K562 (cell line): ENCODE results near the gene FBXL13. TPM values are rescaled to one million over a fixed set of nuclear protein-coding genes. Genes with fewer than 3 reads are reported as not detected.
A peak's percentile ranks its signal among the peaks of the same experiment; 100 is the strongest.

Experiments
- CEBPG ChIP-seq, 3 experiments: fragments of 200-800 bp in 1 of 3; sonication (Bioruptor generic) in 1 of 3; sonication (generic) in 1 of 3; formaldehyde crosslinking in 1 of 3; IDR thresholded peaks in 2 of 3; conservative IDR thresholded peaks in 1 of 3; 2 replicates each; pipeline versions ENCODE4 v1.6.1 to v1.8.0; 2016 to 2022; ENCODE audit warnings: missing compliant biosample characterization in 2 of 3, missing genetic modification characterization in 2 of 3, mild to moderate bottlenecking in 1 of 3, missing genetic modification reagents in 1 of 3
- CSDE1 ChIP-seq, 2 experiments: fragments of 450-650 bp; IDR thresholded peaks; 2 replicates each; pipeline ENCODE4 v1.6.1; 2016; ENCODE audit warnings: mild to moderate bottlenecking in 1 of 2
- DDX20 ChIP-seq: fragments of 450-650 bp; IDR thresholded peaks from 2 replicates; pipeline ENCODE4 v1.6.1; 2016; ENCODE audit warnings: missing genetic modification characterization, low read depth, mild to moderate bottlenecking, missing compliant biosample characterization, moderate library complexity
- E2F8 ChIP-seq: fragments of 450-650 bp; IDR thresholded peaks from 2 replicates; pipeline ENCODE4 v1.7.1; 2018; ENCODE audit warnings: mild to moderate bottlenecking, low read depth; ENCODE audit not compliant: partially characterized antibody
- EP400 ChIP-seq: fragments of 450-650 bp; IDR thresholded peaks from 2 replicates; pipeline ENCODE4 v1.6.1; 2017; ENCODE audit warnings: antibody characterized with exemption, mild to moderate bottlenecking, moderate library complexity
- ETV1 ChIP-seq: fragments of 450-650 bp; conservative IDR thresholded peaks from 2 replicates; pipeline ENCODE4 v1.6.1; 2016; ENCODE audit warnings: missing genetic modification characterization, control low read depth, low read depth, missing compliant biosample characterization
- FOXP4 ChIP-seq: sonication (generic); formaldehyde crosslinking; IDR thresholded peaks from 2 replicates; pipeline ENCODE4 v1.8.0; 2022; ENCODE audit warnings: mild to moderate bottlenecking, missing genetic modification reagents, borderline replicate concordance
- GATAD2B ChIP-seq: fragments of 450-650 bp; IDR thresholded peaks from 2 replicates; pipeline ENCODE4 v1.6.1; 2017; ENCODE audit warnings: mild to moderate bottlenecking, borderline replicate concordance
- HCFC1 ChIP-seq: IDR thresholded peaks from 2 replicates; pipeline ENCODE4 v1.6.1; 2012; ENCODE audit warnings: low read depth, low read length, improper control_type of control experiment
- HNRNPUL1 ChIP-seq: fragments of 200-400 bp; formaldehyde crosslinking; IDR thresholded peaks from 2 replicates; pipeline ENCODE4 v1.6.1; 2017; ENCODE audit warnings: low read length
- LEF1 ChIP-seq: fragments of 450-650 bp; IDR thresholded peaks from 2 replicates; pipeline ENCODE4 v1.6.1; 2016; ENCODE audit warnings: mild to moderate bottlenecking
- MBD2 ChIP-seq: sonication (generic); IDR thresholded peaks from 2 replicates; pipeline ENCODE4 v1.6.1; 2016; ENCODE audit warnings: low read depth, borderline replicate concordance
- NR3C1 ChIP-seq: sonication (generic); formaldehyde crosslinking; IDR thresholded peaks from 2 replicates; pipeline ENCODE4 v1.8.1; 2022; ENCODE audit warnings: missing genetic modification reagents
- POLR2G ChIP-seq: fragments of 200-400 bp; formaldehyde crosslinking; IDR thresholded peaks from 2 replicates; pipeline ENCODE4 v1.6.1; 2017; ENCODE audit warnings: low read depth, mild to moderate bottlenecking, antibody characterized with exemption, low read length, moderate library complexity
- SMAD4 ChIP-seq: fragments of 250-450 bp; sonication (Bioruptor Pico); conservative IDR thresholded peaks from 2 replicates; pipeline ENCODE4 v1.8.0; 2021; ENCODE audit warnings: inconsistent platforms, mild to moderate bottlenecking, moderate library complexity
- SMARCE1 ChIP-seq: fragments of 450-650 bp; IDR thresholded peaks from 2 replicates; pipeline ENCODE4 v1.7.1; 2016; ENCODE audit warnings: mild to moderate bottlenecking
- TARDBP ChIP-seq: fragments of 450-650 bp; IDR thresholded peaks from 2 replicates; pipeline ENCODE4 v1.6.1; 2016
- ZBTB26 ChIP-seq: fragments of 450-650 bp; formaldehyde crosslinking; IDR thresholded peaks from 2 replicates; pipeline ENCODE4 v1.4.0; 2022; ENCODE audit warnings: missing genetic modification characterization
- polyA plus RNA-seq, 8 experiments: library from polyadenylated mRNA; depleted of rRNA in 4 of 8; stranded (reverse) in 5 of 8; unstranded in 3 of 8; fragments of >200 nt; fragmentation: Nextera tagmentation in 2 of 8; fragmentation: Illumina TruSeq in 1 of 8; extraction: Ambion mirVana in 2 of 8; extraction: Trizol in 1 of 8; gene quantifications; 2 replicates each; pipeline versions ENCODE4 v1.2.1 to v1.2.3, GENCODE V29; 2011 to 2014; ENCODE audit warnings: inconsistent platforms in 1 of 8, missing spikeins in 1 of 8
- total RNA-seq, 7 experiments: library from RNA; depleted of rRNA in 6 of 7; stranded (reverse); fragments of >200 nt in 6 of 7; fragmentation: Illumina TruSeq in 2 of 7; extraction: Trizol in 2 of 7; gene quantifications; 2 replicates each; pipeline versions ENCODE4 v1.2.1 to v1.2.3, GENCODE V29; 2011 to 2021; ENCODE audit warnings: low replicate concordance in 1 of 7
- TF ChIP-seq, protein P1 (sequence below): conservative IDR thresholded peaks from 2 replicates; pipeline ENCODE4 v1.6.1; 2011; ENCODE audit warnings: low read depth, mild to moderate bottlenecking, low read length; ENCODE audit not compliant: control insufficient read depth

Gene FBXL13
- total and polyA plus RNA-seq, 9 of the 15 experiments (the other 6 are each of a cell fraction or from before 2014, with no cell fraction given) = 16.3 to 55.0 (median 25.4) TPM

- TF ChIP-seq LEF1 (peak; percentile 74), NR3C1 (no peak), CSDE1 (IDR thresholded peaks at IDR 0.05) (peak in 1 of 2 experiments; percentile 61; a peak in 1 of 4 replicates), GATAD2B (peak; percentile 85), EP400 (peak; percentile 99), DDX20 (tag) (peak; percentile 50; the same call in 1 of the 2 replicates), ZBTB26 (CRISPR knock-in tag) (no peak), E2F8 (peak; percentile 79), SMAD4 (CRISPR knock-in tag) (peak; percentile 89), SMARCE1 (peak; percentile 77), CEBPG (CRISPR knock-in tag; IDR thresholded peaks at IDR 0.05) (peak; percentile 91), CEBPG (tag; conservative IDR thresholded peaks at IDR 0.05 in 1 of 2, IDR thresholded peaks at IDR 0.05 in 1 of 2) (peak; percentile 72 to 92), HCFC1 (peak; percentile 58), MBD2 (peak; percentile 77), HNRNPUL1 (no peak), FOXP4 (CRISPR knock-in tag) (0 out of 2 replicates have a peak, but pooled peaks have one; percentile 36), TARDBP (0 out of 2 replicates have a peak, but pooled peaks have one; percentile 33), POLR2G (peak; percentile 78), ETV1 (tag) (peak; percentile 99)
- TF ChIP-seq, protein P1, sequence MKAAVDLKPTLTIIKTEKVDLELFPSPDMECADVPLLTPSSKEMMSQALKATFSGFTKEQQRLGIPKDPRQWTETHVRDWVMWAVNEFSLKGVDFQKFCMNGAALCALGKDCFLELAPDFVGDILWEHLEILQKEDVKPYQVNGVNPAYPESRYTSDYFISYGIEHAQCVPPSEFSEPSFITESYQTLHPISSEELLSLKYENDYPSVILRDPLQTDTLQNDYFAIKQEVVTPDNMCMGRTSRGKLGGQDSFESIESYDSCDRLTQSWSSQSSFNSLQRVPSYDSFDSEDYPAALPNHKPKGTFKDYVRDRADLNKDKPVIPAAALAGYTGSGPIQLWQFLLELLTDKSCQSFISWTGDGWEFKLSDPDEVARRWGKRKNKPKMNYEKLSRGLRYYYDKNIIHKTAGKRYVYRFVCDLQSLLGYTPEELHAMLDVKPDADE = peak; percentile 68
These were observed 101.3 kb downstream of the FBXL13 start (continued) for GRCh38 chr7:102973096-102973802.
